HG02798 (cell line): ENCODE data around the gene SCUBE1.

Experiments
- ATAC-seq: cut with Tn5 transposase; IDR thresholded peaks from one replicate; pipeline ENCODE4 v1.9.1; 2021; ENCODE audit warnings: mild to moderate bottlenecking; ENCODE audit not compliant: unreplicated experiment, poor library complexity

Gene SCUBE1

DNA sequence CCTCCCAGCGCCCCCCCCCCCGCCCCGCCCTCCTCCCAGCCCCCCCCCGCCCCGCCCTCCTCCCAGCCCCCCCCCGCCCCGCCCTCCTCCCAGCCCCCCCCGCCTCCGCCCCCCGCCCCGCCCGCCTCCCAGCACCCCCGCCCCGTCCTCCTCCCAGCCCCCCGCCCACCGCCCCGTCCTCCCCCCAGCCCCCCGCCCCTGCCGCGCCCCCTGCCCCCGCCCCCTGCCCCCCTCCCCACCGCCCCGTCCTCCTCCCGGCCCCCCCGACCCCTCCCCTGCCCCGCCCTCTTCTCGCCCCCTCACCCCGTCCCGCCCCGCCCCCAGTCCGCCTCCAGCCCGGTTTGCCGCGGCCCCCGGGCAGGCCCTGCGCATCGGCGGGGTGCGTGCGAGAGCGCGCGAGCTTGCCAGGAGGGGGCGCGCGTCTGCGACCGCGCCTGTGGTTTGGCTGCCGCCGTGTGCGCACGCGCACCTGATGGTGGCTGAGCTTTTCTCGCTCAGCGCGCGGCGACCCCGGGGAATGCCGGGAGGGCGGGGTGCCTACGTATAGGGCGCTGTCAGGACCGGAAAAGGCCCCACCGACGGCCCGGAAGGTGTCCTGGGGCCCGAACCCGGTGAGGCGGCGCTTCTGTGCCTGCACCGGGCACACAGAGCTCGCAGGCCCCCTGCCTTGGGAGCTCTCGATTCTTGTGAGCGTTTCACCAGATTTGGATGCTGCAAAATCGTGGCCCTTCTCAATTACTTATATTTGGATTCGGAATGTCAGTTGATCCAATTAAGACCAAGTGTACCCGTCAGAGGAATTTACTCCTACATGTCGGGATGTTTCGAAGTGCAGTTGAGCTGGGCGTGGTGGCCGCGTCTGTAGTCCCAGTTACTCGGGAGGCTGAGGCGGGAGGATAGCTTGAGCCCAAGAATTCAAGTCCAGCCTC lies 155.7 kb downstream of the SCUBE1 start:
- peak; percentile 94 for ATAC-seq

DNA sequence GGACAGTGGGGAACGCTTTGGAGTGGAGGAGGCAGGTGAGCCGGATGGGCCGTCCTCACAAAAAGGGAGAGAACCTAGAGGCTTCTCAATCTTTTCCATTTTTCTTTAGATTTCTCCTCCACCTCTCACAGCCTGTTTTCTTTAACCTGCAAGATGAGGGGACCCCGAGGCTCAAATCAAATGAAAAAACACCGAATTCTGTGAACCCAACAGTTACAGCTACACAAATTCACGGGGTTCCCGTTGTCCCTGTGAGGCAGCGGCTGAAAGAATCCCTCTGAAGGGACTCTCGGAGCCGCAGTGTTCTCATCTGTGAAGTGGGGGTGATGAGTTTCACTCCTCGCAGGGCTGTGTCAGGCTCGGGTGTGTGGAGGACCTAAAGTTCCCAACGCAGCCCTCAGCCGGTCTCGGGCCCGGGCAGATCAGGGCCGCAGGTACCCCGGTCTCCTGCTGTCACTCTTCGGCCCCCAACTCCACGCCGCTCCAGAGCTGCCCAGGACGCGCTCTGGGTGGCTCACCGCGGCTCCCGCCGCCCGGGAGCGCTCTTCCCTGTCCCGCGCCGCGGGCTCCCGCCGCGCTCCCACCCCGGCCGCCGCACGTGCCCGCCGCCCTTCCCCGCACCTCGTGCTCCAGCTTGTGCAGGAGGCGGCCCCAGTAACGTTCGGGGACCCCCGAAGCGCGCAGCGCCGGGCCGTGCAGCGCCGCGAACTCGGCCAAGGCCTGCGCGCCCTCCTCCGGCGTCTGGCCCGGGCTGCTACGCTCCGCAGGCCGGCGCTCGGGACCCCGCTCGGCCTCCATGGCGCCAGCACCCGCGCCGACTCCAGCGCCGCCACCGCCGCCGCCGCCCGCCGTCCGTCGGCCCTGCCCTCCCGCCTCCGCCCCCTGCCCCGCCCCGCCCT lies 156.7 kb downstream of the SCUBE1 start, which contains the start of gene TTLL12:
Gene TTLL12 (minus strand): TSS at position 863 of the 899 bp plus-strand sequence. CDS start 65 bp downstream, at position 798.
- ATAC-seq, result peak; percentile 52

DNA sequence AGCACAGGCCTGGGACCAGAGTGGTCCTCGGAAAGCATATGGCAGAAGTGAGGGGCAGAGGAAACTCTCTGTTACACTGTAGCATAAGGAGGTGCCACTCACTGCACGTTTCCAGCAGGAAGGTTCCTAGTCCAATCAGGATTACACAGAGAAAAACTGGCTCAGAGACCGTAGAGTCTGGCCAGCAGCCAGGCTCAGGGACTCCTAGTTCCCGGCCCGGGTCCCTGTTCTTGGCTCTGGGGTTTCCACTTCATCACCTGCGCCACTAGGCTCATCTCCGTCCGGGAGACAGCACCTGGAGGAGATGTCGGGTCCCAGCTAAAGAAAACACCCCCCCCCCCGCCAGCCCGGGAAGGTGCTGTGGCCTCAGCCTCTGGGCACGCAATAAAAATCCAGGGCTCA lies 157.3 kb downstream of the SCUBE1 start:
- no peak for ATAC-seq

DNA sequence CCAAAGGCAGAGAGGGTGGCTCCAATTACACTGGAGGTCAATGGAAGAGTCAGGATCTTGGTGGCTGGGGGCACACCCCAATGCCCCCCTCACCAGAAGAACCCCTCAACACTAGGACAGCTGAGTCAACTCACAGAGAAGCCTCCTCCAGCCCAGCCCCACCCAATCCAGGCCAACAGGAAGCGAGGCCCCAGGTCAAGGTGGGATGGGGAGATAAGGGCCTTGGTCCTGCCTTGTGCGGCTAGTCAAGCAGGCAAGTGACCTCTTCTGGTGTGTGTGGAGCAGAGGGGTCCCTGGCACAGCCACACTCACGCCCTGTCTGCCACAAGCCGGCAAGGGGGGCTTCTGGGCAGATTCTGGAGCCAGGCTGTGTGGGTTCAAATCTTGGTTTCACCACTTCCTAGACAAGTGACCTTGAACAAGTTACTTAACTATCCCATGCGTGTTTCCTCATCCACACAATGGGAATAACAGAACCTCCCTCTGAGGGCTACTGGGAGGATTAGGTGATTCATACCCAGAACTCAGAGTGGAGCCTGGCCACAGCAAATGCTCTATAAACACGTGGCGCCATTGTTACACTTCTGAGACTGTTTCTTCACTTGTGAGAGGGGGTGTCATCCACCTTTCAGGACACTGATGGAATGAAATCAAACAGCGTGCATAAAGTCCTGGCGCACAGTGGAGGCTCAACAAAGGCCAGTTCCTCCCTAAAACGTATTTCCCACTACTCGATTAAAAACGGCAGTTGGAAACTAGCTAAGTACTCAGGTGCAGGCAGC lies 159.5 kb downstream of the SCUBE1 start:
- no peak for ATAC-seq

DNA sequence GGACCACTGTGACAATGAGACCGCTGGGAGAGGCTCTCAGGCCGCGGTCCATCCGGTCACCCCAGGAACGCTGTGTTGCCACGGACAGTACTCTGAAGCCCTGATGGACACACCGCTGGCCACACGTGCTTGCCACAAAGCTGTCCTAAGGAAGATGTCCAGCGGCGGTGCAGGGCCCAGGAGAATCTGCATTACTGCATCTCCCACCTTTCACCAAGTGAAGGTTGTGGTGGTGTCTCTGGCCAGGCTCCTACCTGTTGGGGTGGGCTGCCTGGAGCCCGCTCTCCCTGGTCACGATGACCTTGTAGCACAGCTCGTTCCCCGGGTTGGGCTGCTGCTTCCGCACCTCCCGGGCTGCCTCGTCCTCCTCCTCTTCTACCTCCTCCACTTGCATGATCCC lies 160.4 kb downstream of the SCUBE1 start:
- no peak for ATAC-seq

DNA sequence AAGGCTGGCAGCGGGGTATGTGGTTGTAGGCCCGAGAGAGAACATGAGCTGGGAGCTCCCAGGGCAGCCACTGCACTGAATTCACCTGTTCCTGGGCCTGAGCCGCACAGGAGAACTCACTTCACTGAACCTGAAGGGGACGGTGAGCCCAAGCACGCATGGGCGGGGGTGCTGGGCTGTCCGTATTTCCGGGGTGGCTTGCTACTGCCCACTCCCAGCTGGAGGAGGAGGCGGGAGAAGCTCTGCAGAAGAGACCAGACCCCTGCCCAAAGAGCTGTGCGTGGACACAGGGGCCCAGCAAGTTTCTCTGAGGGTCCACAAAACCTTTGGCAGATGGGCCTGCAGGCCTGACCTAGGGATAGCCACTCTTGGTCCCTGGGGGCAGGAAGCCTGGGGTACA lies 161.1 kb downstream of the SCUBE1 start:
- ATAC-seq, result no peak

DNA sequence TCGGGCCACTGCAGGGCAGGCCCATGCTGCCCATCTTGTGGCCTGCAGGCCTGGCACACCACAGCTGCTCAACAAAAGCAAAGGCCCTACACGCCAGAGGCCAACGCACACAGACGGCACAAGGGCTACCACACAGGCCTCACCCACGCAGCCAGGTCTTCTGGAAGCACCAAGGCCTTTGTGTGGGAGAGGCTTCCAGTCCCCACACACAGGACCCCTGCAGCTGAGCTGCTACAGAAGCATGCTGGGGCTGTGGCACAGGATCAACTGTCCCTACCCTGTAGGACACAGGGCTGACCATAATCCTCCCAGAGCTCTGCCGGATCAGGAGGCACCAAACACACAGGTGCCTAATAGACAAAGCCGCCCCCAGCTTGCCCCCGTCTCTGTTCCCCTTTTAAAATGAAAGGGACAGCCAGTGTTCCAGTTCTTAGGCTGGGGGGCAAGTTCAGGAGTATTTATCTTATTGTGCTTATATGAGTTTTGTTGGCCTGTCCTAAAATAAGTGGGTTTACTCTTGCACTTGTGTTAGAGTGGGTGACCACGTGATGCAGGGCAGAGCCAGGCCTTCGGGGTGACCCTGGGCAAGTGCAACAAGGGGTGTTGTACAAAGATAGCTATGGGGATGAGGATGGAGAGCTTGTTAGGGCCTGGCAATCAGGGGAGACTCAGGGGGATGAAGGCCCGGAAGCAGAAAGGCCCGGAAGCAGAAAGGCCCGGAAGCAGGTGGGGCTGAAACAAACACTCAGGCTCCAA lies 161.7 kb downstream of the SCUBE1 start:
- no peak for ATAC-seq

DNA sequence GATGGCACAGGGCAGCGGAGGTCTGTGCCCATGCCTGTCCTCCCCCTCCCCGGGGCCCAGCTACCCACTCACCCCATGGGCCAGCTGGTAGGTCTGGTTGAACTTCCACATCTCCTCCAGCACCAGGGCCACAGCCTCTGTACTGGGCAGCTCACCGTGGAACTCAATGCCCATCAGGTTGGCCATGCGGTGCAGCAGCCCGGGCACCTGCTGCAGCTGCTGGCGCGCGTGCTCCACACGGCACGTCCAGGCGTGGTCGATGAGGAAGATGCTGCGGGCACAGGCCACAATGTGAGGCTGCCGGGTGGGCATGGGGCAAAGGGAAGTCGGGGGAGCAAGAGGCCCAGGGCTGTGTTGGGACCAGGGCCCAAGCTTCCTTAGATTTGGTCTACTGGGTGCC lies 162.5 kb downstream of the SCUBE1 start:
- ATAC-seq, result no peak

DNA sequence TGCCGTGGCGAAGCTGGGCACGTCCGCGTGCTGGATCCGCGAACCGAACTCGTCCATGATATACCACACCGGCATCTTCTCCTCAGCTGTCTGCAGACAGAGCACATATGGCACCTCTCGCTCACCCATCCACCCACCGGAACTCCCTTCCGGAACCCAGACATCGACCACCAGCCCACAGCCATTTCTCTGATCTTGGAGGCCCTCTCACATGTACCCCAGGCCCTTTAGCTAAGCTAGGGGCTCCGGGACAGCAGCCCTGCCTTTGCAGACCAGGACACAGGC lies 163.3 kb downstream of the SCUBE1 start:
- no peak for ATAC-seq

DNA sequence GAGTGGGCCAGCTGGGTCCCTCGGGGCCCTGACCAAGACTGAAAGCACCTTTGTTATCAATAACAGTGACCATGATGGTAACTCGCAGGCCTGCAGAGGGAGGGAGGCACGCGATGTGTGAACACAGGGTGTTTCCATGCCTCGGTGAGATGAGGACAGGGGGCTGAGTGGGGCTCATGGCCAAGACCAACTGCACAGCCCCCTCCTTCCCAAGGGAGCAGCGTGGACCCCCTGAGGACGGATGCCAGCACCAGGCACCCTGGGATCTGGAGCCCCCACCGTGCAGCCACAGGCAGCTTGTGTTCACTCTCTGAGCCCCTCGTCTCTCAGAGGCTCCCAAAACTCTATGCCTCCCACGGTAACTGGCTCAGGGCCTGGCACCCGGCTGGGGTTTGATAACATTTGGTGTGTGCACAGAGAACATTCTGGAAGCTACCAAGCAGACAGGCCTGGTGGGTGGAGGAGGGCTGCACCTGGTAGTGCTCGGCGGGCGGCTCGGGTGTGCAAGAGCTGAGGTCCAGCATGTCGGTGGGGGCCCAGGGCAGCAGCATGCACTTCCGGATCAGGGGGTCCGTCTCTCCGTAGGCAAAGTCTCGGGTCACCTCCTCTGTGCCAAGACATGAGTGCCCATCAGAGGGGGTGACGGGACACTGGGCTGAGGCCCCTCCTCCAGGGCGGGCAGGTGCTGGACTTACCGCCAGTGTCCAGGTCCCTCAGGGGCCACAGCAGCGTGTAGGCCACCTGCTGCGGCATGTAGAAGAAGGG lies 163.8 kb downstream of the SCUBE1 start:
- ATAC-seq, result no peak

DNA sequence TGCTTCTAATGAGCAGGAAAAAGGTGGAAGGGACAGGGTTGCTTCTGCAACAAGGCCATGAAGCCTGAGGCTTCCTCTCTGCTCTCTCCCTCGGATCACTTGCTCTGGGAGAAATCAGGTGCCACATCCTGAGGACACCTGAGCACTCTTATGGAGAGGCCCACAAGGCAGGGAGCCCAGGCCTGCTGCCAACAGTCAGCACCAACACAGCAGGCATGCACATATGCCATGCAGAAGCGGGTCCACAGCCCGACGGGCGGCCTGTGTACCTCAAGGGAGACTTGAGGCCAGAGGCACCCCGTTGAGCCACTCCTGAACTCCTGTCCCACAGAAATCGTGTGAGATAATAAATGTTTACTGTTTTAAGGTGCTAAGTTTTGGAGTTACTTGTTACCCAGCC lies 165.7 kb downstream of the SCUBE1 start:
- no peak for ATAC-seq

DNA sequence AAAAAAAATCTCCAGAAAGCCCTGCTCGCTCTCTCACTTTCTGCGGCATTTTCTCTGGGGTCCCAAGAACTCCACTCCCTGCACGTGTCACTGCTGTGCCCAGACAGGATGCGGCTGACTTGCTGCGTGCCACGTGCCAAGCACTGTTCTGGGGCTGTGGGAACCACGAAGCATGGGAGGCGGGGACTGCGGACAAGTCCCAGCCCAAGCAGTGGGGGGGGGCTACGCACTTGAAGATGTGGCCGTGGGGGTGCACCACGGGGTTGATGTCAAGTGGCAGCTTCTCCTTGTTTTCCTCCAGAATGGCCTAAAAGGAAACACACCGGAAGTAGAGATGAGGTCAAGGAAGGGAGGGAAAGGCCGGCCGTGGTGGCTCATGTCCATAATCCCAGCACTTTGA lies 167.1 kb downstream of the SCUBE1 start:
- no peak for ATAC-seq

DNA sequence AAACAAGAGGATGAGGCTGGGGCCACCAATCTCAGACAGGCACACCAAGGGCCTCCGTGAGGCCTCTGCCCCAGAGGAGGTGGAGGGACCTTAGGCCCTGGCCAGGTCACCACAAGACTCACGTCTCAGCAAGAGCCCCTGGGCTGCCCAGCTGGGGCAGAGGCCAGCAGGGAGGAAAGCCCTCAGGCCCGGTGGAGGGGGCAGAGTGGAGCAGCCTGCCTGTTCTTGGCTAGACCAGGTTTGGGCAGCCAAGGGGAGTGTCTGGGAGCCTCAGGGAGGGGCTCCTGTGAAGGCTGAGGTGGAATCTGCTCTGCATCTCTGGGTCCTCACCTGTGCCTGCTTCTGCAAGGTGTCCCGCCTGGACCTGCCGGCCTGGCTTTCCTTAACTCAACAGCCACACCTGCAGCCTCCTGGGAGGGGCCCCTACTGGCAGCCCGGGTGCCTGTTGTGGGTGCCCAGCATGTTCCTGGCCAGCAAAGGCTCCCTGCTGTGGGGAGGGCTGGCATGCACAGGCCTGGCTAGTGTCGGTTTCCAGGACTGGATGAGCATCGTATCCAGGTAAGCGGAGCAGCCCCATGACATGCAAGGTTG lies 168.1 kb downstream of the SCUBE1 start:
- ATAC-seq, result no peak

DNA sequence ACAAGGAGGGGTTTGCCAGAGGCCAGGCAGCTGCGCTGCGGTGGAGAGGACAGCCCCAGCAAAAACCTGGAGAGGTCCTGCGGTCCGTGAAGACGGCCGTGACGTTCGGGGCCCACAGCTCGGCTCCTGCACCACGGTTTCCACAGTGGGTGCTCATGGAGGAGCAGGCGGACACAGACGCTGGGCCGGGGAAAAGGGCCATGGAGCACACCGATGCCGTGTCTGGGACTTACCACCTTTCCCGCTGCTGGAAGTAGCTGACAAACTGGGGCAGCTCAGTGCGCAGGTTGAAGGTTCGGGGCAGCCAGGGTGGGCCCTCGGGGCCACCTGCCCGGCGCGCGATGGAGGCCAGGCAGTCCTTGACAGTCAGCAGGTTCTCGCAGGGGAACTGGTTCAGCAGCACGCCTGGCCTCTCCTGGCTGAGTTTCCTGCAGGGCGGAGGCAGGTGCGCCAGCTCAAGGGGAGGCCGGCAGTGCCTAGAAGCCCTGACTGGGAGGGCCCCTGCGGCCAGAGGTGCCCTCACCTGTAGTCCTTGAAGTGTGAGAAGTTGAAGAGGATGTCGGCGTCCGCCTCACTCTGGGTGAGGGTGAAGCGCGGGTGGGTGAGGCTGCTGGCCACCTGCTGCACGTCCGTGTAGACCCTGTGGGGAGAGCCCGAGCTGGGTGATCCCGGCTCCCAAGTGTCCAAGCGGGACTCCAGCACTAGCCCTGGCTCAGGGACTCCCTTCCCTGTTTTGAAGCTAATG lies 169.0 kb downstream of the SCUBE1 start:
- no peak for ATAC-seq

DNA sequence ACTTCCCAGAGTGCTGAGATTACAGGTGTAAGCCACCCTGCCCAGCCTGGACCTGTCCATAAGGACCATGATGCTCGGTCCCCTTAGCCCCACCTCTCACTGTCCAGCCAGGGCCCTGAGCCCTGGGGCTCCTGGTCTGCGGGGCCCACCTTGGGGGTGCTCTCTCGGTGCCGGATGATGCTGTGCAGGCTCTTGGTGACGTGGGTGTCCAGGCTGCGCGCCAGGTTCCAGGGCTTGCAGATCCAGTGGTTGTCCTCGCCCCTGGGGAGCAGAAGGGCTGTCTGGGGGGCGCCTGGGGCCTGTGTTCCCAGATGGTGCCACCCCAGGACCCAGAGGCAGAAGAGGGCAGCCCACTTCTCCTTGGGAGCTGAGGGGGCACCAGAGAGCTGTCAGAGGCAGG lies 169.6 kb downstream of the SCUBE1 start:
- ATAC-seq, result no peak

DNA sequence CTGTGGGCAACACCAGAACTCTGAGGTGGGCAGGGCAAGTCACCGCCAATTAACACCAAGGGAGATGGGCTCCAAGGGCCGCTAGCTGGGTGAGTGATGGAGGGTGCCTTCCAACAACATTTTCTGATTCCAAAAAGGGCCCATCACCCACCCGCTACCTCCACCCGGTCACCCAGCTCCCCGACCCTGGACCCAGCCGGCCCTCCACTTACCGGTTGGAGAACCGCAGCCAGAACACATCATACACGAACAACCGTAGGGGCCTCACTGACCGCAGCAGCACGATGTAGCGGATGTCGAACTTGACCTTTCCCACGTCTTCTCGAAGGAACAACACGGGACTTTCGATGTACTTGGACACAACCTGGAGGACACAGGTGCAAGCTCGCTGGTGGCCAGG lies 171.0 kb downstream of the SCUBE1 start:
- ATAC-seq, result no peak

DNA sequence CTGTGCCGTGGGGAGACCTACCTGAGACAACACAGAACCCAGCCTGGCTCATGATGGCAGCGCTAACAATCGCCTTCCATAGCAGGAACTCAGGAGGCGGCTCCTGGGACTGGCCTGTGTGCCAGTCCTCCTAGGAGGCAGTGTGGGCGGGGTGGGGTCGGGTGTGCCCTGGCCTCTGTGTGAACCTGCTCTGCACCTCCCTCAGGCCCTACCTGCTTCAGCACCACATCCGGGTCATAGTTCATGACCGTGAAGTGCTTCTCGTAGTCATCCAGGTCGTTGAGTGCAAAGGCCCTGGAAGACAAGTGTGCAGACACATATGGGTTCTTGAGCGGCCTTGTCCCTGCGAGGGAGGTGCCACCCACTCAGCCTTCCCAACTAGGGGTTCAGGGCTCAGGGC lies 171.6 kb downstream of the SCUBE1 start:
- ATAC-seq, result no peak

DNA sequence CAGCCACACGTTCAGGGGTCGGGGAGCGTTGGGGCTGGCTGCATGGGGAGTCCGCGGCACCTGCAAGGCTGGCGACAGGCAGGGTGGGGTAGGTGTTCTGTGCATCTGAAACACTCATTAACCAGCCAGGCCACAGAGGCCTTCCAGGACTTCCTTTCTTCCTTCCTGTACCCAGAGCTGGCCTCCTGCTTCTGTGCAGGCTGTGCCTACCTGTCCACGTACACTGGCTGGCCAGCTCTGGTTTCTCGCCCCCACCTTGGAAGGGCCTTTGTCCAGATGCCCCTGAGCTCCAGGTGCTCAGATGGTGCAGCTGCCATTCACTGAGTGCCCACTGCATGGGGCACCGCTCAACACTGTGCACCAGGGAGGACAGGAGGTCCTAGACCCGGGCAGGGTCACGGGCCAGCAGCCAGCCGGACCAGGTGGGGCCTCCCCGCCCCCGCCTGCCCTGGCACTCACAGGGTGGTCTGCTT lies 172.1 kb downstream of the SCUBE1 start:
- no peak for ATAC-seq
